Nephron (organoid): ENCODE measurements around the gene ROPN1.
"Not testable (repeated sequence)": the region's sequence is repeated elsewhere in the genome, so short reads cannot be mapped to it uniquely, and the experiment has no call there.

ENCODE experiments used
- H3K27ac Mint-ChIP-seq, 3 experiments: 2 replicates each; pipeline ENCODE4 v1.8.0; 2020; ENCODE audit warnings: mixed read lengths in 3 of 3, mild to moderate bottlenecking in 2 of 3, moderate library complexity in 1 of 3
- H3K27me3 Mint-ChIP-seq: 2 replicates; pipeline ENCODE4 v1.8.0; 2021; ENCODE audit warnings: low read depth, mild to moderate bottlenecking, moderate library complexity, mixed read lengths
- H3K36me3 Mint-ChIP-seq: 2 replicates; pipeline ENCODE4 v1.8.0; 2020; ENCODE audit warnings: low read depth, mixed read lengths
- H3K4me1 Mint-ChIP-seq: 2 replicates; pipeline ENCODE4 v1.8.0; 2020; ENCODE audit warnings: mixed read lengths
- H3K4me3 Mint-ChIP-seq, 3 experiments: 2 replicates each; pipeline ENCODE4 v1.8.0; 2020; ENCODE audit warnings: mild to moderate bottlenecking in 3 of 3, mixed read lengths in 3 of 3, moderate library complexity in 2 of 3
- H3K9me3 Mint-ChIP-seq: 2 replicates; pipeline ENCODE4 v1.8.0; 2020; ENCODE audit warnings: mixed read lengths
- CTCF ChIP-seq, 3 experiments: fragments of 200-600 bp; sonication (generic); IDR thresholded peaks; one replicate each; pipeline ENCODE4 v1.5.0; 2021; ENCODE audit warnings: antibody characterized with exemption in 3 of 3; ENCODE audit not compliant: unreplicated experiment in 3 of 3

ROPN1 gene

GRCh38 chr3:123980539-123980938 lies 11.4 kb downstream of the ROPN1 start:
- Mint-ChIP-seq H3K4me1 (no peaks in the 10 kb centered on the region), H3K4me3 (peak overlapping the region; percentile 75 to 82 (median 81)), H3K9me3 (peaks cover 14% of the 10 kb centered on the region), H3K27me3 (peaks cover 44% of the 10 kb centered on the region), H3K27ac (peak overlapping the region in 1 of 3 experiments; percentile 53), H3K36me3 (no peaks in the 10 kb centered on the region)
- TF ChIP-seq CTCF (IDR thresholded peaks at IDR 0.05; ENCODE audit: unreplicated experiment in 3 of 3) = no peak

DNA sequence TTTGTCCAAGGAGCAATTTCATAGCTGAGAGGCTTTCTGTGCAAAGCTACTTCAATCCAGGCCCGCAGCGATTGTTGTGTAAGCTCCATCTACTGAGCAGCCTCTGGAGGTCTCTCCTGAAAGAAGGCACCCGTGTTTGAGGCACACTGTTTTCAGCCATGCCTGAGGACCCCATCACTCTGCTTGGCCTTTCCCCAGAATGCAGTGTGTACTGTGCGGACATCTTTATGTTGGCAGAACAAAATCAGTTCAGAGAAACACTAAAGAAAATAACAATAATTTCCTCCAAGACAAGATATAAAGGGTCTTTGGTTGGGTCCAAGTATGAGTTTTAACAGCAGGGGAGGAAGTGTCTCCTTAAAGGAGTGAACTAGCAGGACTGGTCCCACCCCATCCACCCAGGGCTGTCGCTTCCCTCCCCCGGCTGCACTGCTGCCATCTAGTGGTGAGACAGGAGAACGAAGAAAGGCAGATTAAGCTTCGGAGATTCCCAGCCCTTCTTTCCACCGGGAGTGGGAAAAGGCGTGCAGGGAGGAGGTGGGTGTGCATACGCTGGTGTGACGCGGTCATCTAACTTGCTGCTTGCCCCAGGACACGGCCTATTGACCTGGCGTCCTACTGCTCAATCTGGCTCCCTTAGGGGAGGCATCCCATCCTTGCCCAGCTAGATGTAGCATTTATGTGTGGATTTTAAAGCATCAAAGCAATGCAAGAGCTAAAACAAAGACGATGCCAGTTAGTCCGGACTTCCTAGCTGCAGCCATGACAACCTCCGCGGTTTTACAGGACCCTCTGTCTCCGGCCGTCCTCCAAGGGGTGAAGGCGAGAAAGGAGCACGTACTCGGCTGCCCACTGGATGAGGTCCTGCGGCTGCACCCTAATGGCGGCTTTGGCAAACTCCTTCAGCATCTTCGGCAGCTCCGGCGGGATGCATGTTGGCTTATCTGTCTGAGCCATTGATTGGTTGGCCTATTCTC lies 12.1 kb downstream of the ROPN1 start:
- H3K4me1 Mint-ChIP-seq, H3K36me3 Mint-ChIP-seq: not testable (repeated sequence)
- peak overlapping the region; percentile 75 to 82 (median 81) for H3K4me3 Mint-ChIP-seq
- peak overlapping the region in 1 of 3 experiments; percentile 53 for H3K27ac Mint-ChIP-seq
- peak; percentile 74 to 79 (median 78) for TF ChIP-seq CTCF (IDR thresholded peaks at IDR 0.05; ENCODE audit: unreplicated experiment in 3 of 3)
- H3K27me3 Mint-ChIP-seq = peaks cover 44% of the 10 kb centered on the region
- peaks cover 14% of the 10 kb centered on the region for H3K9me3 Mint-ChIP-seq

- H3K27me3 Mint-ChIP-seq = peaks cover 31% of the 10 kb centered on the region
- H3K4me3 Mint-ChIP-seq, H3K4me1 Mint-ChIP-seq, H3K27ac Mint-ChIP-seq, H3K36me3 Mint-ChIP-seq, H3K9me3 Mint-ChIP-seq: not testable (repeated sequence)
Observed at GRCh38 chr3:123976904-123977303, 15.0 kb downstream of the ROPN1 start.

DNA sequence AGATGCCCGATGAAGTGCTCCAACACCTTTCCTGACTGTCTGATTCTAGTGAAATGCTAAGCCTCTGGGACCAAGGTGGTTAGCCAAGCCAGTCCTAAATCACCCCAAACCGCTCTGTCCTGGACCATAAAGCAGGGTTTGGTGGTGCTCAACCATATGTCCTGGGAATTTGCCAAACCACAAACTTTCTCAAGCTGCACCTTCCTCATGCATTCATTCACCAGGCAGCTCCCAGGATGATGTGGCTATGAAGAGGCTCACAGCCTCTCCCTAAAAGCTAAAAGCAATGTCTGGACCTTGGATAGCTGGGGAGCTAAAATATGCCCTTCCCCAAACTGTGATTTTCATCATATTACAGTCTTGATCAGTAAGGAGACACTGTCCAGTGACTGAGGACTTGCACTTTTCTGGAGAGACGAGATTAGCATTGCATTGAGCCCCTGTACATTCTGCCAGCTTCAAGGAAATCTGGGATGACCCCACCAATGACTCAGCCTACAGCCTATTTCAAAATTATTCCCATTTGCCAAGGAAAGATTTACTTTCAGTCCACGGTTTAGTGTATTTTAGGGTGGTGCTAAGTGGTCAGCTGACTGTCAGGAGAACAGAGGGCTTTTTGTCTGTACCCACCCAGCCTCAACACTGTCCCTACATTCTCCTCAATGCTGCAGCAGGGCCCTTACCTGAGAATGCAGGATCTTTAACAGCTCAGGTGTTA lies 15.6 kb downstream of the ROPN1 start:
- not testable (repeated sequence) for H3K36me3 Mint-ChIP-seq, H3K4me3 Mint-ChIP-seq, H3K9me3 Mint-ChIP-seq, H3K27ac Mint-ChIP-seq
- Mint-ChIP-seq H3K4me1 (peaks cover 13% of the 10 kb centered on the region), H3K27me3 (peaks cover 25% of the 10 kb centered on the region)

DNA sequence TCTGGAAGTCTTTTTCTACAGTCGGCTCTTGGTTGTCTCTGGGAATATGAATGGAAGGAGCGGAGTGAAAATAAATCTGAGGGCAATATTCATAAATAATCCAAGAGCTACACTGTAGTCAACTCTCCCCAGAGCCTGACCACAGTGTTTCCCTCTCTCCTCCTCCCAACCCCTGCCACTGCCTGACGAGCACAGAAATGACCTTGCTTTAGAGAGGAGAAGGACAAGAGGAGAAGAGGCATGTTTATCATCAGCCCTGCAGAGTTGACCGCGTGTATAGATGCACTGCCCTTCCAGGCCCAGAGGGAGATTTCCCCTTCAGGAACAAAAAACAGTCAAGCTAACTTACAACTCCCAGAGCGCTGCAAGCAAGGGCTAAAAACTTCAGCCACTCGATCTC lies 16.9 kb downstream of the ROPN1 start:
- not testable (repeated sequence) for H3K9me3 Mint-ChIP-seq, H3K36me3 Mint-ChIP-seq, H3K4me3 Mint-ChIP-seq
- Mint-ChIP-seq H3K27me3 (peaks cover 12% of the 10 kb centered on the region), H3K4me1 (peaks cover 15% of the 10 kb centered on the region), H3K27ac (peak overlapping the region in 2 of 3 experiments; percentile 31 to 52)

DNA sequence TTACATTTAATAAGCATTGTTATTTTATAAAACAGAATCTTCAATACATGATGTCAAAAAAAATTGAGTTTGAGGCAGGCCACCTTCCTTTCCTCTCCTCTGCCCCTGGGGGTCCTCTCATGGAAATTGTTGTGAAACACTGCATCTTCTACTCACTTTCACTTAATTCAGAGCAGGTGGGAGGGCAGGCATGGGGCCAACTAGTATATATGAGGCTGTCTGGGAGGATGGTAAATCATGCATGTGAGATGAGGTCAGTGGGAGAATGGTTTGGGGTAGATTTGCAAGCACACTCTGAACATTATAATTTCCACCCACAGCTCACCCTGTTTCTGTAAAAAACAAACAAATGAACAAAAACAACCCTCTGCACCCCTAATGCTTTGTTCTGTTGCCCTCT lies 20.5 kb downstream of the ROPN1 start:
- peaks cover 19% of the 10 kb centered on the region for H3K4me1 Mint-ChIP-seq
- no peak overlapping the region for H3K4me3 Mint-ChIP-seq
- H3K27me3 Mint-ChIP-seq = peaks cover 7% of the 10 kb centered on the region
- no peak for TF ChIP-seq CTCF (IDR thresholded peaks at IDR 0.05; ENCODE audit: unreplicated experiment in 3 of 3)
- H3K27ac Mint-ChIP-seq = peak overlapping the region in 2 of 3 experiments; percentile 49 to 56
- no peaks in the 10 kb centered on the region for H3K36me3 Mint-ChIP-seq
- no peaks in the 10 kb centered on the region for H3K9me3 Mint-ChIP-seq

- not testable (repeated sequence) for H3K9me3 Mint-ChIP-seq, H3K27me3 Mint-ChIP-seq, H3K4me3 Mint-ChIP-seq, H3K27ac Mint-ChIP-seq, H3K36me3 Mint-ChIP-seq
- H3K4me1 Mint-ChIP-seq = peaks cover 18% of the 10 kb centered on the region
Observed at GRCh38 chr3:123967260-123967659, 24.7 kb downstream of the ROPN1 start.

DNA sequence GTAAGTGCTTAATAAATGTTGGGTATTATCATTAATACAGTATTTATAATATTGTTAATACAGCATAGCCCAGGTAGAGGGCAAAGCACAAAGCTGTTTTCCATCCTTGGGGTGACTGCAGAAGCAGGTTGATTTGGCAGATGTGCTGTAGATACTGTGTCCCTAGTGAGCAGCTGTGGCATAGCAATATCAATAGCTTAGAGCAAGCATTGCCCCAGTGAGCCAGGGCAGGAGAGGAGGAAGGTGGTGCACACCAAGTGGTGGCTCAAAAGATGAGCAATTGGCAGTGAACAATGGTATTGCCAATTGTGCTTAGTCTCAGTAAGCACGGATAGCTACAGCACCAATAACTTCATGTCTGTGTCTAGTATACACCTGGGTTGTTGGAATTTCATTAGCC lies 25.1 kb downstream of the ROPN1 start:
- H3K27me3 Mint-ChIP-seq, H3K27ac Mint-ChIP-seq, H3K9me3 Mint-ChIP-seq, H3K36me3 Mint-ChIP-seq, H3K4me3 Mint-ChIP-seq: not testable (repeated sequence)
- H3K4me1 Mint-ChIP-seq = peaks cover 17% of the 10 kb centered on the region

- not testable (repeated sequence) for H3K9me3 Mint-ChIP-seq, H3K36me3 Mint-ChIP-seq, H3K27me3 Mint-ChIP-seq
- peaks cover 23% of the 10 kb centered on the region for H3K4me1 Mint-ChIP-seq
- peak overlapping the region in 2 of 3 experiments; percentile 11 to 47 for H3K27ac Mint-ChIP-seq
- peak overlapping the region in 1 of 3 experiments; percentile 12 for H3K4me3 Mint-ChIP-seq
Observed at GRCh38 chr3:123964793-123965192, 27.1 kb downstream of the ROPN1 start.
